Coronary artery (tissue), 2 donors: ENCODE data around the gene LRRC75A.

Experiments used
- DNase-seq: peaks from one replicate; pipeline ENCODE4 v3.0.0-alpha.2; 2017; ENCODE audit warnings: low spot score
- H3K27ac ChIP-seq, 2 donors: fragments of 200-600 bp; sonication (generic); one replicate each; pipeline ENCODE4 v1.5.1; 2016 to 2019
- H3K4me3 ChIP-seq: fragments of 200-600 bp; sonication (generic); 2 replicates; pipeline ENCODE4 v1.5.1; 2016; ENCODE audit warnings: mild to moderate bottlenecking, moderate library complexity
- CTCF ChIP-seq: fragments of 200-600 bp; sonication (generic); IDR thresholded peaks from one replicate; pipeline ENCODE4 v1.5.1; 2019; ENCODE audit warnings: antibody characterized with exemption

LRRC75A gene

DNA sequence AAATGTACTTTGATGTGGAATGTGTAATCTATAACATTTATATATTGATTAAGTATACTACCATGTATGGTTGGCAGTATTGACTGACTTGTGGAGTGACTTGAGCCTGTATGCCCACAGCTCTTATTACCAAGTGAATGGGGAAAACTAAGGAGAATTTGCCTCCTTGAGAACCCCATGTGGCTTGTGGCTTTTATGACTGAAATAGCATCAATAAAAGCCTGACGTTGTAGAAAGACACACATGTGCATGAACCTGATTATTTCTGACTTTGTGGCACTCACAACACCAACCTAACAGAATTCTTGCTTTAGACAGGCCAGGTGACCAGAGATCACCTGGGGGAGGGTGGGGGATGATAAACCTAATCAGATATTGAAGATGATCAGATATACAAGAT, 2.1 kb upstream of the LRRC75A start:
- H3K27ac ChIP-seq = no peak overlapping the region

GRCh38 chr17:16493531-16494046, 1.6 kb upstream of the LRRC75A start:
- TF ChIP-seq CTCF = no peak
- no peak for DNase-seq
- no peak overlapping the region for H3K27ac ChIP-seq
- H3K4me3 ChIP-seq = no peak overlapping the region

More for the DNA sequence above, 2.1 kb upstream of the LRRC75A start:
- H3K4me3 ChIP-seq = no peak overlapping the region
- no peak for TF ChIP-seq CTCF
- no peak for DNase-seq

DNA sequence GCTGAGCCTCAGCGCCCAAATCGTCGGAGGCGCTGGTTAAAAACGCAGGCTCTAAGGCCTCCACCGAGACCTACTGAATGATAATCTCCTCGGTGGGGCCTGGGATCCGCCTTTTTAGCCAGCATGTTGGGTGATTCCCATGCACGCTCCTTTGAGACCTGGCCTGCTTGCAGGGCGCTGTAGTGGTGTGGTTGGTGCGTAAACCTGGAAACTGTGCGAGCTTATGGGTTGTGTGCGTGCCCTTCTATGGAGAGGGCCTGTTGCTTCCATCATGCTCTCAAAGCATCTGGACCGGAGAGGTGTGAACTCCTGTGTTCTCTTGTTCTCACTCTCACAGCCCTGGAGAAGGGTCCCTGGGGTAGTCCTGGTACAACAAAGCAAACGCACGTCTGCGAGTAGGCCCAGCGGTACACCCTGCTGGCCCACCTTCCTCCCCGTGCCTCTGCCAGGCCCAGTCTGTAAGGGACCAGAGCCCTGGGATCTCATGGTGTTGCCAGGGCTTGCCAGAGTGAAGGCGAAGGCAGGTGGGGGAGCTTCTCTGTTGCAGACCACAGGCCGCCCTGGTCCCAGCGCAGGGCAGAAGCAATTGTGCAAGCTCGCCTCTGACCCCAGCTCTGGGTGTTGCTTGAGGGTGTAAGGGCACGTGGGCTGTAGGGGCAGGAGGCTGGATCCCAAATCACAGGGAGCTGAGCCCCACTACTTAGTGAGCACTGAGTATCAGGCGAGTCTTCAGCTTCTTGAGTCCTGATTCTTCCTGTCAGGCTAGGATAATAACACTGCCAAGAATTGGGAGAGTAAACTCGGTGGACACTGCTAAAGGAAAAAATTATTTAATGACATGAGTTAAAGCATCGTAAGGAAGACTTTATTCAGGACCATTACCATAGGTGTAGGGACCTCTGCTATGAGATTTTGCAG, 879 bp upstream of the LRRC75A start:
- no peak for TF ChIP-seq CTCF
- Histone ChIP-seq H3K4me3 (peak overlapping the region; percentile 79), H3K27ac (peak overlapping the region in 1 of 2 donors; percentile 31)
- DNase-seq = no peak

- DNase-seq = no peak
- Histone ChIP-seq H3K4me3 (peak overlapping the region; percentile 79), H3K27ac (no peak overlapping the region)
- TF ChIP-seq CTCF = no peak
Observed at GRCh38 chr17:16491131-16491702, 776 bp downstream of the LRRC75A start.

GRCh38 chr17:16489431-16489830, 2.6 kb downstream of the LRRC75A start:
- TF ChIP-seq CTCF = no peak

GRCh38 chr17:16488968-16489337, 3.0 kb downstream of the LRRC75A start:
- no peak for DNase-seq
- TF ChIP-seq CTCF = no peak
- no peak overlapping the region for H3K4me3 ChIP-seq
- peak overlapping the region in 1 of 2 donors; percentile 12 for H3K27ac ChIP-seq

More at GRCh38 chr17:16489431-16489830, 2.6 kb downstream of the LRRC75A start:
- H3K4me3 ChIP-seq = no peak overlapping the region
- no peak overlapping the region for H3K27ac ChIP-seq
- DNase-seq = no peak
